Measurements from ENCODE around the gene EPB41L2. TPM values are rescaled to one million over a fixed set of nuclear protein-coding genes. Genes with fewer than 3 reads are reported as not detected.

Gene EPB41L2
- total and polyA plus RNA-seq, 7 donors: 41.2 to 147 (median 65.7) TPM

- WGBS, 2 donors: 63 to 65% methylated on average over 2 of the region's 2 CpGs
- no peaks in the 10 kb centered on the region for H3K27me3 ChIP-seq
- H3K27ac ChIP-seq: no peak overlapping the region
- no peaks in the 10 kb centered on the region for H3K9me3 ChIP-seq
- peaks cover 0 to 18% (median 9%) of the 10 kb centered on the region in 4 donors for H3K4me1 ChIP-seq
- no peak for DNase-seq
- H3K36me3 ChIP-seq: no peaks in the 10 kb centered on the region
- intact Hi-C loops (cut with DNase I): no loop called here
- no peak overlapping the region for H3K4me3 ChIP-seq
- no peak for TF ChIP-seq POLR2A (IDR thresholded peaks at IDR 0.05)
Observed at GRCh38 chr6:130962966-130963365, 100.1 kb downstream of the EPB41L2 start.

- DNase-seq: no peak
- TF ChIP-seq POLR2AphosphoS5 (IDR thresholded peaks at IDR 0.05) (no peak), CTCF (IDR thresholded peaks at IDR 0.05) (no peak), EP300 (IDR thresholded peaks at IDR 0.05) (no peak), POLR2A (IDR thresholded peaks at IDR 0.05) (no peak)
- Histone ChIP-seq H3K27me3 (no peaks in the 10 kb centered on the region), H3K27ac (no peak overlapping the region), H3K36me3 (no peaks in the 10 kb centered on the region), H3K4me3 (no peak overlapping the region), H3K9me3 (no peaks in the 10 kb centered on the region), H3K4me1 (peaks cover 0 to 9% (median 2%) of the 10 kb centered on the region in 4 donors)
- intact Hi-C loops (cut with DNase I): no loop called here
- WGBS, 2 donors: 78 to 87% methylated on average over 3 of the region's 3 CpGs
Observed at GRCh38 chr6:130961148-130961547, 101.9 kb downstream of the EPB41L2 start.

GRCh38 chr6:130959951-130960350 lies 103.1 kb downstream of the EPB41L2 start:
- Histone ChIP-seq H3K36me3 (peaks cover 0 to 2% (median 0%) of the 10 kb centered on the region in 4 donors), H3K27ac (no peak overlapping the region), H3K4me3 (no peak overlapping the region), H3K4me1 (peaks cover 0 to 7% (median 1%) of the 10 kb centered on the region in 4 donors), H3K27me3 (no peaks in the 10 kb centered on the region), H3K9me3 (no peaks in the 10 kb centered on the region)
- DNase-seq: no peak
- TF ChIP-seq CTCF (IDR thresholded peaks at IDR 0.05) (no peak), EP300 (IDR thresholded peaks at IDR 0.05) (no peak), POLR2A (IDR thresholded peaks at IDR 0.05) (no peak), POLR2AphosphoS5 (IDR thresholded peaks at IDR 0.05) (no peak)
- intact Hi-C loops (cut with DNase I): no loop called here
- 81 to 83% methylated on average over 1 of the region's 1 CpG for WGBS, 2 donors

GRCh38 chr6:130958468-130958867 lies 104.6 kb downstream of the EPB41L2 start:
- H3K4me1 ChIP-seq: no peaks in the 10 kb centered on the region
- intact Hi-C loops (cut with DNase I): no loop called here
- DNase-seq: no peak
- H3K9me3 ChIP-seq: no peaks in the 10 kb centered on the region
- no peak overlapping the region for H3K4me3 ChIP-seq
- no peaks in the 10 kb centered on the region for H3K27me3 ChIP-seq
- peaks cover 0 to 7% (median 0%) of the 10 kb centered on the region in 4 donors for H3K36me3 ChIP-seq
- H3K27ac ChIP-seq: no peak overlapping the region
- TF ChIP-seq POLR2A (IDR thresholded peaks at IDR 0.05) (no peak), CTCF (IDR thresholded peaks at IDR 0.05) (no peak), POLR2AphosphoS5 (IDR thresholded peaks at IDR 0.05) (no peak), EP300 (IDR thresholded peaks at IDR 0.05) (no peak)
- WGBS, 2 donors: 93 to 97% methylated on average over 2 of the region's 2 CpGs

- no peaks in the 10 kb centered on the region for H3K27me3 ChIP-seq
- TF ChIP-seq POLR2A (IDR thresholded peaks at IDR 0.05): no peak
- no peak for TF ChIP-seq EP300 (IDR thresholded peaks at IDR 0.05)
- no peak for TF ChIP-seq CTCF (IDR thresholded peaks at IDR 0.05)
- TF ChIP-seq POLR2AphosphoS5 (IDR thresholded peaks at IDR 0.05): no peak
- no peak overlapping the region for H3K27ac ChIP-seq
- no peak for DNase-seq
- intact Hi-C loops (cut with DNase I): no loop called here
- WGBS, 2 donors: 21 to 68% methylated on average over 2 of the region's 2 CpGs
- H3K36me3 ChIP-seq: peaks cover 0 to 7% (median 0%) of the 10 kb centered on the region in 4 donors
- H3K4me3 ChIP-seq: no peak overlapping the region
- no peaks in the 10 kb centered on the region for H3K4me1 ChIP-seq
- H3K9me3 ChIP-seq: no peaks in the 10 kb centered on the region
Observed at GRCh38 chr6:130955755-130956154, 107.3 kb downstream of the EPB41L2 start.
